HepG2 (cell line): ENCODE data around the gene SUOX. TPM values are rescaled to one million over a fixed set of nuclear protein-coding genes. Genes with fewer than 3 reads are reported as not detected.
"Not testable (repeated sequence)": the region's sequence is repeated elsewhere in the genome, so short reads cannot be mapped to it uniquely, and the experiment has no call there.

Source experiments
- ATAC-seq: fragments of 200-7000 bp; cut with Tn5 transposase; 3 replicates; pipeline ENCODE4 v1.9.1; 2020; ENCODE audit warnings: mild to moderate bottlenecking, moderate library complexity
- BruUV-seq: library from RNA; stranded (reverse); fragments of 400-500 nt; replicated peaks from 2 replicates; lab custom pipeline; 2021; lab: Mats Ljungman, UMichigan
- CTCF ChIA-PET: fragments of 300-600 bp; formaldehyde crosslinking; extraction: SDS; loops from one replicate; lab custom pipeline; 2021; ENCODE audit warnings: low total read pairs, inconsistent platforms, low intra/inter-chr PET ratio; lab: Yijun Ruan, JAX
- POLR2A ChIA-PET: fragments of 350-600 bp; sonication (Branson Sonifier 250); formaldehyde crosslinking; loops from one replicate; lab custom pipeline; 2020; ENCODE audit warnings: antibody characterized with exemption, inconsistent platforms; lab: Yijun Ruan, JAX
- DNase-seq: peaks from one replicate; pipeline ENCODE4 v3.0.0-alpha.2; 2015; ENCODE audit warnings: low spot score
- FAIRE-seq: peaks from 3 replicates; lab custom pipeline; 2011; peaks lifted over from hg19 to GRCh38; lab: Jason Lieb, UNC
- H2AFZ ChIP-seq: one replicate; pipeline ENCODE4 v1.6.1; 2011; ENCODE audit warnings: low read length, inconsistent platforms
- H3K27ac ChIP-seq: fragments of 300-600 bp; 3 replicates; pipeline ENCODE4 v1.8.0; 2011; ENCODE audit warnings: mixed run types, mild to moderate bottlenecking, mixed read lengths, low read length, inconsistent platforms; ENCODE audit not compliant: insufficient read depth; ENCODE audit errors: extremely low read length
- H3K27me3 ChIP-seq, 2 experiments: fragments of 200-600 bp in 1 of 2; 2 replicates in 1 of 2; 3 replicates in 1 of 2; pipeline versions ENCODE4 v1.6.0 to v1.8.0; 2011; ENCODE audit warnings: low read length in 2 of 2, mild to moderate bottlenecking in 2 of 2, moderate library complexity in 2 of 2, inconsistent platforms in 1 of 2; ENCODE audit not compliant: insufficient read depth in 2 of 2, control insufficient read depth in 1 of 2
- H3K36me3 ChIP-seq, 2 experiments: fragments of 200-600 bp in 1 of 2; replicated peaks in 1 of 2; 2 replicates in 1 of 2; 3 replicates in 1 of 2; pipeline versions ENCODE4 v1.5.1 to v1.8.0; 2011; ENCODE audit warnings: low read length in 2 of 2, inconsistent platforms in 1 of 2; ENCODE audit not compliant: insufficient read depth in 2 of 2, control insufficient read depth in 1 of 2
- H3K4me1 ChIP-seq: 2 replicates; pipeline ENCODE4 v1.5.1; 2012; ENCODE audit warnings: low read length, inconsistent platforms; ENCODE audit not compliant: insufficient read depth
- H3K4me2 ChIP-seq: 2 replicates; pipeline ENCODE4 v1.6.0; 2011; ENCODE audit warnings: low read depth, low read length, inconsistent platforms
- H3K4me3 ChIP-seq, 3 experiments: fragments of 200-600 bp in 1 of 3; sonication (generic), shearing (Covaris generic) in 1 of 3; replicated peaks in 1 of 3; 2 replicates each; pipeline ENCODE4 v1.5.1; 2011 to 2016; ENCODE audit warnings: low read length in 3 of 3, inconsistent platforms in 2 of 3, low read depth in 2 of 3, mild to moderate bottlenecking in 2 of 3, control low read depth in 1 of 3, mixed read lengths in 1 of 3; ENCODE audit not compliant: insufficient read depth in 1 of 3
- H3K79me2 ChIP-seq: one replicate; pipeline ENCODE4 v1.6.1; 2011; ENCODE audit warnings: low read length, inconsistent platforms; ENCODE audit not compliant: insufficient read depth
- H3K9ac ChIP-seq: 2 replicates; pipeline ENCODE4 v1.6.0; 2011; ENCODE audit warnings: mild to moderate bottlenecking, low read depth, low read length, inconsistent platforms; ENCODE audit not compliant: insufficient read depth
- H3K9me3 ChIP-seq: 2 replicates; pipeline ENCODE4 v1.5.1; 2012; ENCODE audit warnings: mild to moderate bottlenecking, low read length
- H4K20me1 ChIP-seq: 2 replicates; pipeline ENCODE4 v1.6.0; 2011; ENCODE audit warnings: inconsistent platforms, mild to moderate bottlenecking, low read length, moderate library complexity; ENCODE audit not compliant: insufficient read depth
- REXO4 ChIP-seq: sonication (generic); formaldehyde crosslinking; IDR thresholded peaks from 2 replicates; pipeline ENCODE4 v1.8.0; 2022; ENCODE audit warnings: missing genetic modification reagents, mild to moderate bottlenecking, borderline replicate concordance
- WGBS: methylation state at CpG from one replicate; pipeline ENCODE4 v1.1.6; 2017; ENCODE audit warnings: low lambda C conversion rate; 5-methylcytosine and 5-hydroxymethylcytosine counted together
- in situ Hi-C: cut with HindIII; loops from 2 replicates; pipeline ENCODE4 v1.10.0; 2017; ENCODE audit warnings: low pct_unique_long_range_greater_than_20kb; ENCODE audit not compliant: extremely low pct_ligation_motif_present
- intact Hi-C: fragments of 100-400 bp; cut with micrococcal nuclease; formaldehyde crosslinking; loops from one replicate; pipeline ENCODE4 v1.10.0; 2022; ENCODE audit not compliant: unreplicated experiment
- polyA plus RNA-seq, 8 experiments: library from polyadenylated mRNA; depleted of rRNA in 3 of 8; stranded (reverse) in 7 of 8; unstranded in 1 of 8; fragments of >200 nt; fragmentation: Illumina TruSeq in 4 of 8; extraction: Trizol in 4 of 8; gene quantifications; 2 replicates each; pipeline versions ENCODE4 v1.2.1 to v1.2.3, GENCODE V29; 2011 to 2016; ENCODE audit warnings: low read depth in 4 of 8, missing spikeins in 1 of 8, mixed read lengths in 1 of 8; ENCODE audit not compliant: insufficient read depth in 1 of 8
- total RNA-seq, 5 experiments: library from RNA; depleted of rRNA; stranded (reverse); fragments of >200 nt; fragmentation: Illumina TruSeq; extraction: Trizol; gene quantifications; 2 replicates each; pipeline ENCODE4 v1.2.3, GENCODE V29; 2016; ENCODE audit warnings: low read depth in 1 of 5
- TF ChIP-seq, protein P1 (sequence below): sonication (generic); formaldehyde crosslinking; IDR thresholded peaks from one replicate; pipeline ENCODE4 v1.5.1; 2020; ENCODE audit warnings: mild to moderate bottlenecking, missing genetic modification reagents; ENCODE audit errors: not compliant biosample characterization

The SUOX gene
- total and polyA plus RNA-seq, 2 of the 13 experiments (the other 11 are each of a cell fraction or from before 2014, with no cell fraction given) = 23.9 to 25.9 TPM

DNA sequence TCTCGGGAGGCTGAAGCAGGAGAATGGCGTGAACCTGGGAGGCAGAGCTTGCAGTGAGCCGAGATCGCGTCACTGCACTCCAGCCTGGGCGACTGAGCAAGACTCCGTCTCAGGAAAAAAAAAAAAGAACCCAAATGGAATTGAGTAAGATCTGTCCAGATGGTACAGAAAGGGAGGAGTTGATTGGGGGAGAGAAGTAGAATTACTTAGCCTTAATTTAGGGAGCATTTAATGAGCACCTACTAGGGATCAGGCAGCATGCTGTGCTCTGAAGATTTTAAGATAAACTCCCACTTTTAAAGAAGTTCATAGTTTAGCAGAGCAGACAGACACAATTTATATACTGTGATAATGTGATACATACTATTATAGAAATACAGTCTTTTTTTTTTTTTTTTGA lies 18.7 kb upstream of the SUOX start (continued):
- TF ChIP-seq, protein P1, sequence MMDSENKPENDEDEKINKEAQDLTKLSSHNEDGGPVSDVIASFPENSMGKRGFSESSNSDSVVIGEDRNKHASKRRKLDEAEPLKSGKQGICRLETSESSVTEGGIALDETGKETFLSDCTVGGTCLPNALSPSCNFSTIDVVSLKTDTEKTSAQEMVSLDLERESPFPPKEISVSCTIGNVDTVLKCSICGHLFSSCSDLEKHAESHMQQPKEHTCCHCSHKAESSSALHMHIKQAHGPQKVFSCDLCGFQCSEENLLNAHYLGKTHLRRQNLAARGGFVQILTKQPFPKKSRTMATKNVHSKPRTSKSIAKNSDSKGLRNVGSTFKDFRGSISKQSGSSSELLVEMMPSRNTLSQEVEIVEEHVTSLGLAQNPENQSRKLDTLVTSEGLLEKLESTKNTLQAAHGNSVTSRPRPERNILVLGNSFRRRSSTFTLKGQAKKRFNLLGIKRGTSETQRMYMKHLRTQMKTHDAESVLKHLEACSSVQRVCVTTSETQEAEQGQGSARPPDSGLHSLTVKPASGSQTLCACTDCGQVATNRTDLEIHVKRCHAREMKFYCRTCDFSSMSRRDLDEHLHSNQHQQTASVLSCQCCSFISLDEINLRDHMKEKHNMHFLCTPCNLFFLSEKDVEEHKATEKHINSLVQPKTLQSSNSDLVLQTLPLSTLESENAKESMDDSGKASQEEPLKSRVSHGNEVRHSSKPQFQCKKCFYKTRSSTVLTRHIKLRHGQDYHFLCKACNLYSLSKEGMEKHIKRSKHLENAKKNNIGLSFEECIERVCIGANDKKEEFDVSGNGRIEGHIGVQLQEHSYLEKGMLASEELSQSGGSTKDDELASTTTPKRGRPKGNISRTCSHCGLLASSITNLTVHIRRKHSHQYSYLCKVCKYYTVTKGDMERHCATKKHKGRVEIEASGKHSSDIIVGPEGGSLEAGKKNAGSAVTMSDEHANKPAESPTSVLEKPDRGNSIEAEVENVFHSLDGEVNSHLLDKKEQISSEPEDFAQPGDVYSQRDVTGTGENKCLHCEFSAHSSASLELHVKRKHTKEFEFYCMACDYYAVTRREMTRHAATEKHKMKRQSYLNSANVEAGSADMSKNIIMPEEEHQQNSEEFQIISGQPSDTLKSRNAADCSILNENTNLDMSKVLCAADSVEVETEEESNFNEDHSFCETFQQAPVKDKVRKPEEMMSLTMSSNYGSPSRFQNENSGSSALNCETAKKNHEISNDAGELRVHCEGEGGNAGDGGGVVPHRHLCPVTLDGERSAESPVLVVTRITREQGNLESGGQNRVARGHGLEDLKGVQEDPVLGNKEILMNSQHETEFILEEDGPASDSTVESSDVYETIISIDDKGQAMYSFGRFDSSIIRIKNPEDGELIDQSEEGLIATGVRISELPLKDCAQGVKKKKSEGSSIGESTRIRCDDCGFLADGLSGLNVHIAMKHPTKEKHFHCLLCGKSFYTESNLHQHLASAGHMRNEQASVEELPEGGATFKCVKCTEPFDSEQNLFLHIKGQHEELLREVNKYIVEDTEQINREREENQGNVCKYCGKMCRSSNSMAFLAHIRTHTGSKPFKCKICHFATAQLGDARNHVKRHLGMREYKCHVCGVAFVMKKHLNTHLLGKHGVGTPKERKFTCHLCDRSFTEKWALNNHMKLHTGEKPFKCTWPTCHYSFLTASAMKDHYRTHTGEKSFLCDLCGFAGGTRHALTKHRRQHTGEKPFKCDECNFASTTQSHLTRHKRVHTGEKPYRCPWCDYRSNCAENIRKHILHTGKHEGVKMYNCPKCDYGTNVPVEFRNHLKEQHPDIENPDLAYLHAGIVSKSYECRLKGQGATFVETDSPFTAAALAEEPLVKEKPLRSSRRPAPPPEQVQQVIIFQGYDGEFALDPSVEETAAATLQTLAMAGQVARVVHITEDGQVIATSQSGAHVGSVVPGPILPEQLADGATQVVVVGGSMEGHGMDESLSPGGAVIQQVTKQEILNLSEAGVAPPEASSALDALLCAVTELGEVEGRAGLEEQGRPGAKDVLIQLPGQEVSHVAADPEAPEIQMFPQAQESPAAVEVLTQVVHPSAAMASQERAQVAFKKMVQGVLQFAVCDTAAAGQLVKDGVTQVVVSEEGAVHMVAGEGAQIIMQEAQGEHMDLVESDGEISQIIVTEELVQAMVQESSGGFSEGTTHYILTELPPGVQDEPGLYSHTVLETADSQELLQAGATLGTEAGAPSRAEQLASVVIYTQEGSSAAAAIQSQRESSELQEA (CRISPR knock-in tag) = no peak

DNA sequence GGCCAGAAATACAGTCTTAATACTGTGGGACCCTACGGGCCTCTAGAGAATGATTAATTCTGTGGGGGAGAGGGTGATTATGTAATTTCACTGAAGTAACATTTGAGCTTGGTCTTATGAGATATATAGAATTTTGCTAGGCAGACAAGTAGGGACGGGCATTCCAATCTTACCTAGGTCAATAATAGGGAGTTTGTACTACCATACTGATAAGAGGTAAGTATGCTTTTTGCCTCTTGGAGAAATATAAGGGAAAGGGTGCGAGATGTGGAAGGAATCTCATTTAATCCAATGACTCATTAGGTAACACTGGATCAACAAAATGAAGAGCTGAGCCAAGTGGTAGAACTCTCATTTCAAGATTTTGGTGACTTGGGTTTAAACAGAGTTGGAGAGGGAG lies 18.0 kb upstream of the SUOX start:
- Histone ChIP-seq H3K36me3 (peaks cover 0 to 23% of the 10 kb centered on the region in 2 experiments; a peak in 4 of 5 replicates), H3K4me2 (no peak overlapping the region), H3K27me3 (no peaks in the 10 kb centered on the region), H3K79me2 (peaks cover 32% of the 10 kb centered on the region), H3K9ac (no peak overlapping the region), H2AFZ (no peak overlapping the region), H3K27ac (no peak overlapping the region), H3K9me3 (no peaks in the 10 kb centered on the region), H3K4me1 (peaks cover 24% of the 10 kb centered on the region), H4K20me1 (no peaks in the 10 kb centered on the region), H3K4me3 (no peak overlapping the region)
- WGBS = 97% methylated on average over 3 of the region's 3 CpGs
- in situ Hi-C loops = loop anchor here (10.0 kb wide), 1 partner anchor 56 kb away; no protein-coding TSS in a partner anchor
- ChIA-PET POLR2A (interaction anchor here (0.8 to 1.2 kb wide), 2 partner anchors 16 to 18 kb away, joined by 3 read pairs; partner anchors contain the start of gene SUOX), CTCF (no interaction called here)
- TF ChIP-seq REXO4 = no peak
- DNase-seq (no peak), FAIRE-seq (no peak), ATAC-seq (no peak)
- no TSS peak for BruUV-seq
- intact Hi-C loops = no loop called here

DNA sequence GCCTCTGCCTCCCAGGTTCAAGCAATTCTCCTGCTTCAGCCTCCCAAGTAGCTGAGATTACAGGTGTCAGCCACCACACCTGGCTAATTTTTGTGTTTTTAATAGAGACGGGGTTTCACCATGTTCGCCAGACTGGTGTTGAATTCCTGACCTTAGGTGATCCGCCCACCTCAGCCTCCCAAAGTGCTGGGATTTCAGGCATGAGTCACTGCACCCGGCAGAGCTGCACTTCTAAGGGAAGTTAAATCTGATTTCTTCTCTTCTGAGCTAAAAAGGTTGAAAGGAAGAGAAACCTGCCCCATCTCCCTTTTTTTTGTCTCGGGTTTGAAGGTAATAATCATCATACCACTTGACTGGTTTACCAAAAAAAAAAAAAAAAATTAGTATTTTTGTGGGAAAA lies 15.2 kb upstream of the SUOX start:
- H4K20me1 ChIP-seq, FAIRE-seq, BruUV-seq, DNase-seq, H3K4me3 ChIP-seq, H3K4me2 ChIP-seq, in situ Hi-C loops, intact Hi-C loops, H3K79me2 ChIP-seq, H3K27me3 ChIP-seq, H3K4me1 ChIP-seq, H2AFZ ChIP-seq, H3K9me3 ChIP-seq, ATAC-seq, CTCF ChIA-PET, H3K27ac ChIP-seq, H3K9ac ChIP-seq: not testable (repeated sequence)
- H3K36me3 ChIP-seq = peaks cover 0 to 21% of the 10 kb centered on the region in 2 experiments; a peak in 4 of 5 replicates
- WGBS = 92% methylated on average over 5 of the region's 5 CpGs
- POLR2A ChIA-PET = interaction anchor here (5.6 kb wide), 1 partner anchor 8 kb away, joined by 45 read pairs; the partner anchor contains the start of gene RAB5B
